Chondrocyte (in vitro differentiated cells): ENCODE results near the gene MDH2. TPM values are rescaled to one million over a fixed set of nuclear protein-coding genes. Genes with fewer than 3 reads are reported as not detected.
"Not testable (repeated sequence)": the region's sequence is repeated elsewhere in the genome, so short reads cannot be mapped to it uniquely, and the experiment has no call there.

ENCODE experiments used
- DNase-seq: peaks from one replicate; pipeline ENCODE4 v3.0.0; 2021; ENCODE audit warnings: mixed read lengths, low spot score
- H3K27ac Mint-ChIP-seq: one replicate; pipeline ENCODE4 v1.8.0; 2021; ENCODE audit warnings: mild to moderate bottlenecking, moderate library complexity, mixed read lengths; ENCODE audit not compliant: unreplicated experiment
- H3K27me3 Mint-ChIP-seq: 2 replicates; pipeline ENCODE4 v1.8.0; 2021; ENCODE audit warnings: low read depth, mixed read lengths
- H3K36me3 Mint-ChIP-seq: 2 replicates; pipeline ENCODE4 v1.8.0; 2021; ENCODE audit warnings: low read depth, mixed read lengths
- H3K4me1 Mint-ChIP-seq: 2 replicates; pipeline ENCODE4 v1.8.0; 2021; ENCODE audit warnings: low read depth, mild to moderate bottlenecking, mixed read lengths
- H3K4me3 Mint-ChIP-seq: one replicate; pipeline ENCODE4 v1.8.0; 2021; ENCODE audit warnings: mild to moderate bottlenecking, moderate library complexity, mixed read lengths; ENCODE audit not compliant: unreplicated experiment
- H3K9me3 Mint-ChIP-seq: 2 replicates; pipeline ENCODE4 v1.8.0; 2021; ENCODE audit warnings: low read depth, mixed read lengths
- CTCF ChIP-seq: fragments of 200-600 bp; sonication (generic); IDR thresholded peaks from 2 replicates; pipeline ENCODE4 v1.5.0; 2021; ENCODE audit warnings: antibody characterized with exemption, mild to moderate bottlenecking, moderate library complexity
- total RNA-seq: library from RNA; stranded (reverse); gene quantifications from 3 replicates; pipeline ENCODE4 v1.2.1, GENCODE V29; 2021

Gene MDH2
- total RNA-seq, 1 donor from 2014 or later = 119 TPM

DNA sequence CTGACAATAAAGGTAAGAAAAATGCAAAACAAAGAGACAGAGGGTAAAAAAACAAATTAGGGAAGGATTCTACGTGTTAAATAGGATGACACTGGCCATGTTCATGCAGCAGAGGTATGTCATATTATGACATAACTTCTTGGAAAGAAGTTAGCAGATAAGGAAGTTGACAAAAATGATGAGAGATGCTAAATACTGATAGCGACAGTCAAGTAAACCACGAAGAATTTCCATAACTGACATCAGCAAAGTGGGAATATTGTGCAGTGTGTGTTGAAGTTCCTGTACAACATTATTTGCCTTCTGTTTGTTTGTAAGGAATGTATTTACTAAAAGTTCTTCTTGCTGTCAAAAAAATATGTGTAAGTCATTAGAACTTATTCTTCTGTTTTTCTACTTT, 29.5 kb downstream of the MDH2 start:
- TF ChIP-seq CTCF = no peak
- DNase-seq = no peak
- Mint-ChIP-seq H3K4me3 (no peak overlapping the region), H3K4me1 (peaks cover 6% of the 10 kb centered on the region), H3K27me3 (no peaks in the 10 kb centered on the region), H3K27ac (no peak overlapping the region), H3K9me3 (peaks cover 6% of the 10 kb centered on the region), H3K36me3 (no peaks in the 10 kb centered on the region)

- Mint-ChIP-seq H3K27me3 (no peaks in the 10 kb centered on the region), H3K4me1 (peaks cover 15% of the 10 kb centered on the region), H3K9me3 (peaks cover 3% of the 10 kb centered on the region), H3K27ac (no peak overlapping the region), H3K4me3 (no peak overlapping the region), H3K36me3 (no peaks in the 10 kb centered on the region)
- no peak for DNase-seq
- no peak for TF ChIP-seq CTCF
Observed at GRCh38 chr7:76080204-76080603, 32.3 kb downstream of the MDH2 start.

DNA sequence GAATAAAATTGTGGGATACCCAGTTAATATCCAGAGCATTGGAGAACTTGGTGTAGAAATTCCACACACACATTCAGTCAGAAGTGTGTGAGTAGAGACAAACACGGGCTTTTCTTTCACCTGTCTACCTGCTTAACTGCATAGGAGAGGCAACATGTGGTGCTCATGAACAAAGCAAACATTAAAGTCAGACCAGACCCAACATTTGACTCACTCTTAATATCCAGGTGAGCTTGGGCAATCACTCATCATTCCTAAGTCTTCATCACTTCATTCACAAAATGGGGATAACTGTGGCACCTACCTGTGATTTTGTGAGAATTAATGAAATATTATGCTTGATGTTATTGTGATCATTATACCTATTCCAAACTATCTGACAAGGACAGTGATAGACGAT, 36.2 kb downstream of the MDH2 start:
- H3K27ac Mint-ChIP-seq, H3K27me3 Mint-ChIP-seq, H3K9me3 Mint-ChIP-seq, DNase-seq, H3K4me3 Mint-ChIP-seq, H3K36me3 Mint-ChIP-seq: not testable (repeated sequence)
- peaks cover 30% of the 10 kb centered on the region for H3K4me1 Mint-ChIP-seq

GRCh38 chr7:76086070-76086469, 38.2 kb downstream of the MDH2 start:
- Mint-ChIP-seq H3K27ac (no peak overlapping the region), H3K27me3 (no peaks in the 10 kb centered on the region), H3K4me1 (peaks cover 30% of the 10 kb centered on the region), H3K9me3 (no peaks in the 10 kb centered on the region), H3K36me3 (no peaks in the 10 kb centered on the region), H3K4me3 (no peak overlapping the region)
- TF ChIP-seq CTCF = no peak
- DNase-seq = no peak

GRCh38 chr7:76087362-76087791, 39.5 kb downstream of the MDH2 start:
- Mint-ChIP-seq H3K4me1 (peaks cover 25% of the 10 kb centered on the region), H3K27ac (peak overlapping the region; percentile 82), H3K4me3 (peak overlapping the region; percentile 14)
- not testable (repeated sequence) for H3K27me3 Mint-ChIP-seq, H3K36me3 Mint-ChIP-seq, DNase-seq, H3K9me3 Mint-ChIP-seq

DNA sequence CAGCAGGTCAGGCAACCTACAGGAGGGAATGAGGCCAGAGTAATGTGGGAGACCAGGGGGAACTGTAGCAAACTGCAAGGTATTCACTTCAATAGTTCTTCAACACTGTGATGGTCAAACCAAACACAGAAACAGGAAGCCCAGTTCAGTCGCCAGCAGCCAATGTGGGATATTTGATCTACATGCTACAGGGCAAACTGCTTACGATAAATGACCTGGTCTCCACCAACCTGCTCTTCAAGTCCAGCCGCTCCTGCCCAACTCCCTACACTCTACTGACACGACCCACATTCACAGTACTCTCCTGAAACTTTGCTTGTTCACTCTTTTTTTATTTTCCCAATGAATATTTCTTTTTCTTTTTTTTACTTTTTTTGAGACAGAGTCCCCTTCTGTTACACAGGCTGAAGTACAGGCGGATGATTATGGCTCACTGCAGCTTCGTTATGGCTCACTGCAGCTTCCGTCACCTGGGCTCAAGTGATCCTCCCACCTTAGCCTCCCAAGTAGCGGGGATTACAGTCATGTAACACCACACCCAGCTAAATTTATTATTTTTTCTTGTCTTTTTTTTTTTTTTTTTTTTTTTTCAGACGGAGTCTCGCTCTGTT, 42.1 kb downstream of the MDH2 start:
- no peak overlapping the region for H3K4me3 Mint-ChIP-seq
- no peaks in the 10 kb centered on the region for H3K27me3 Mint-ChIP-seq
- H3K27ac Mint-ChIP-seq = no peak overlapping the region
- TF ChIP-seq CTCF = no peak
- no peaks in the 10 kb centered on the region for H3K36me3 Mint-ChIP-seq
- peaks cover 15% of the 10 kb centered on the region for H3K4me1 Mint-ChIP-seq
- DNase-seq = no peak
- H3K9me3 Mint-ChIP-seq = no peaks in the 10 kb centered on the region
